DMS114 treated with DMSO at 0.1 percent for 48 hours (cell line): ENCODE results near the gene ECI1.
A peak's percentile ranks its signal among the peaks of the same experiment; 100 is the strongest.

Experiments
- DNase-seq: peaks from one replicate; lab custom pipeline; 2025; ENCODE audit not compliant: unreplicated experiment; lab: John Stamatoyannopoulos, UW

The ECI1 gene

DNA sequence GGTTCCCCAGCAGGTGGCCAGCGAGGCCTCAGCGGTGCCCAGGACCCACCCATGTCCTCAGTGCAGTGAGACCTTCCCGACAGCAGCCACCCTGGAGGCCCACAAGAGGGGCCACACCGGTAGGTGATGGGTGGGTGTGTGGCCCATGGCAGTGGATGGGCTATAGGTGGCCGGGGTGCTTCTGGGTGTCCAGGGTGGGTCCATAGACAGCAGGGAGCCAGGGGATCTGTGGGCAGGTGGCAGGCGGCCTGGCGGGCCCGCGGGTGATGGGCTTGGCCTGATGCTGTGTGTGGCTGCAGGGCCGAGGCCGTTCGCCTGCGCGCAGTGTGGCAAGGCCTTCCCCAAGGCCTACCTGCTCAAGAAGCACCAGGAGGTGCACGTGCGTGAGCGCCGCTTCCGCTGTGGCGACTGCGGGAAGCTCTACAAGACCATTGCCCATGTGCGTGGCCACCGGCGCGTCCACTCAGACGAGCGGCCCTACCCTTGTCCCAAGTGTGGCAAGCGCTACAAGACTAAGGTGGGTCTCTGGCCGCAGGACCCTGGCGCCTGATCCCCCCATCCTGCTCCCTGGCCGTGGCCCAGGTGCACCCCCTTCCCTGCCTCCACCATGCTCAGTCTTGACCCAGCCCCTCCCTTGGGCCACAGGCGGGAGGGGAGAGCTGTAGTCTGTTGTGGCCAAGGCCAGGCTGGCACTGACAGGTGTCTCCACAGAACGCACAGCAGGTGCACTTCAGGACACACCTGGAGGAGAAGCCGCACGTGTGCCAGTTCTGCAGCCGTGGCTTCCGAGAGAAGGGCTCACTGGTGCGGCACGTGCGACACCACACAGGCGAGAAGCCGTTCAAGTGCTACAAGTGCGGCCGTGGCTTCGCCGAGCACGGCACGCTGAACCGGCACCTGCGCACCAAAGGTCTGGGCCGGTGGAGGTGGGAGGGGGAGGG lies 17.2 kb downstream of the ECI1 start:
- DNase-seq: no peak

DNA sequence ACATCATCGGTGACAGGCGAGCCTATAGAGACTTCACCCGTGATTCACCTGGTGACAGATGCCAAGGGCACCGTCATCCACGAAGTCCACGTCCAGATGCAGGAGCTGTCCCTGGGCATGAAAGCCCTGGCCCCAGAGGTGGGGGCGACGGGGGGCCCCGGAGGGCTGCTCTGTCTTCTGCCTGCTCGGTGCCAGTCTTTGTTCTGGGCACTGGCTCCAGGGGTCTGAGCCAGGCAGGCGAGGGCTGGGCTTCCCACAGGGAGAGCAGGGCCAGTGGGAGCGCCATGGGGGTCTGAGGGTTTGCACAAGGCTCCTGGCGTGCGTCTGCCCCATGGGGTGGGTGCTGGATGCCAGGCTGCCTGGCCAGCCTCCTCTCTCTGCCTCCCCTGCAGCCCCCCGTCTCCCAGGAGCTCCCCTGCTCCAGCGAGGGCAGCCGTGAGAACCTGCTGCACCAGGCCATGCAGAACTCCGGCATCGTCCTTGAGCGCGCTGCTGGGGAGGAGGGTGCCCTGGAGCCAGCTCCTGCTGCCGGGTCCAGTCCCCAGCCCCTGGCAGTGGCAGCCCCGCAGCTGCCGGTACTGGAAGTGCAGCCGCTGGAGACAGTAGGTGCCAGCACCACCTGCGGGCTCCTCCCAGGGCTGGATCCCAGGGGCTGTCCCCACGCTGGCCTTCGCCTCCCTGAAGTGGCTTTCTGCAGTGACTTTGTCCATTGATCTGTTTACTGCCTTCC lies 18.2 kb downstream of the ECI1 start:
- no peak for DNase-seq

DNA sequence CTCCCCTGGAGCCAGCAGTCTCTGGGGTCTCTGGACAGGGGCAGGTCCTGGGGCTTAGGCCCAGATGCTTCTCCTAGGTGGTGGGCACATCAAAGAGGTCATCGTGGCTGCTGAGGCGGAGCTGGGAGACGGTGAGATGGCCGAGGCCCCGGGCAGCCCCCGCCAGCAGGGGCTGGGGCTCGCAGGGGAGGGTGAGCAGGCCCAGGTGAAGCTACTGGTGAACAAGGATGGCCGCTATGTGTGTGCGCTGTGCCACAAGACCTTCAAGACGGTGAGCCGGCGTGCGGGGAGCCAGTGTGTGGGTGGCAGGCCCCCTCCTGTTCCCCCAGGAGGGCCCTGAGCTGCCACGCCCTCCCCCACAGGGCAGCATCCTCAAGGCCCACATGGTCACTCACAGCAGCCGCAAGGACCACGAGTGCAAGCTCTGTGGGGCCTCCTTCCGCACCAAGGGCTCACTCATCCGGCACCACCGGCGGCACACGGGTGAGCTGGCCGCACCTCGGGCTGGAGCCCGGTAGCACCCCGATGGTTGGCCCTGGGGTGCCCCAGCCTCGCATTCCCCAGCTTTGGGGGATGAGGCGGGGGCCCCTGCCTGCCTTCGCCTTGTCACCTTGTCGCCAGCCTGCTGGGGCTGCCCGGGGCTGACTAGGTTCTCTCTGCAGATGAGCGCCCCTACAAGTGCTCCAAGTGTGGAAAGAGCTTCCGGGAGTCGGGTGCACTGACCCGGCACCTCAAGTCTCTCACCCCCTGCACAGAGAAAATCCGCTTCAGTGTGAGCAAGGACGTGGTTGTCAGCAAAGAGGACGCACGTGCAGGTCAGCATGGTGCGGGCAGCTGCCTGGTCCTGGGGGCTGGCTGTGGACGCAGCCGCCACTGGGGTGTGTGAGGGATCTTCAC lies 19.0 kb downstream of the ECI1 start:
- DNase-seq: no peak

DNA sequence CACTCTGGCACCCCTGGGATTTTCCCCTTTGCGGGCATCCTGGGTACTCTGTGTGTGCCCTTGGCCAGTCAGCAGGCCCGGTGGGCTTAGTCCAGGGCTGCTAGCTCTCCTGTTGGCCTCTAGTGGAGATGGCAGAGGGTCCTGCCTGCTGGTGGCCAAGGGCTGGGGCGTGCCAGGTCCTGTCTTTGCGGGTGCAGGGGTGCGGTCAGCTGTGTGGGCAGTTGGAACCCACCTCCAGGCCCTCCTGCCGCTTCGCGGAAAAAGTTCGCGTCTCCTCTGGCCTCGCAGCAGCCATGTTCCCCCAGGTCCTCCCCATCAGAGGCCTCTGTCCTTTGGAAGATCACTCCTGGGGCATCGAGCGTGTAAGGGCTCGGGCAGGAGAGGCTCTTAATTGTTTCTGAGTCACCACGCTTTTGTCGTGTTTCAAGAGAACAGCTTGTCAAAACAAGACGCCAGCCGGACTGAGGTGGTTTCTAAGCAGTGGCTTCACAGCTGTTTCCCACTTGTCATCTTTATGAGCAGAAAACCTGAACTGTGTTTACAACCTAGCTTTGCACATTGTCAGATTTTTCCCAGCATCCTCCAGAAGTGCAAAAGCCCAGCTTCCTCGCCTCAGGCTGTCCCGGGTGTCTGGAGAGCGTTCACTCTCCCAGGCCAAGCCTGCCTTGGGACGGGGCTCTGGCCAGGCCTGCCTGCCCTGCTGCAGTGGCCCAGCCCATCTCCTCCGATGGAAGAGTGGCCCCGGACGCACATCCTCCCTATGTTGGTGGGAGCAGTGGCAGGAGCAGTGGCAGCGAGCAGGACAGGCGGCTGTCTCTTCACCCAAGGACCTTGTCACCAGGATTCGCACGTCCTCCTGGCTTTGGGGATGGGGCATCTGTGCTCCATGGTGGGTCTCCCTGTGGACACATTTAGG lies 20.1 kb downstream of the ECI1 start:
- no peak for DNase-seq

DNA sequence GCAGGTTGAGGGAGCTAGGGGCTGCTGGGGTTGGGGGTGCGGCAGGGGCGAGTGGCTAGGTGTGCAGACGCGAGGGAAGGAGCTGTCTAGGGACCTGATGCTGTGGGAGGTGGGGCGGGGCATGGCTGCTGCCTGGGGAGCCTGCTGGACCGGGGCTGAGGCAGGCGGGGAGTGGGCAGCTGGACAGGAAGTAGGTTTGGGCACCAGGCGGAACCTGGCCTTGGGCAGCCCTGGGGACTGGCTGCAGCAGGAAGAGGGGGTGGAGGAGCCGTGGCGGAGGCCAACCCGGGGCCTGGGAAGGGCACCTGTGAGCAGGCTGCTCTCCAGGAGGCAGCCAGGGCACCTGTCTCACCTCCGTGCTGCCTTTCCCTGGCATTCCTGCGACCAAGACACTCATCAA lies 21.0 kb downstream of the ECI1 start:
- DNase-seq: no peak

DNA sequence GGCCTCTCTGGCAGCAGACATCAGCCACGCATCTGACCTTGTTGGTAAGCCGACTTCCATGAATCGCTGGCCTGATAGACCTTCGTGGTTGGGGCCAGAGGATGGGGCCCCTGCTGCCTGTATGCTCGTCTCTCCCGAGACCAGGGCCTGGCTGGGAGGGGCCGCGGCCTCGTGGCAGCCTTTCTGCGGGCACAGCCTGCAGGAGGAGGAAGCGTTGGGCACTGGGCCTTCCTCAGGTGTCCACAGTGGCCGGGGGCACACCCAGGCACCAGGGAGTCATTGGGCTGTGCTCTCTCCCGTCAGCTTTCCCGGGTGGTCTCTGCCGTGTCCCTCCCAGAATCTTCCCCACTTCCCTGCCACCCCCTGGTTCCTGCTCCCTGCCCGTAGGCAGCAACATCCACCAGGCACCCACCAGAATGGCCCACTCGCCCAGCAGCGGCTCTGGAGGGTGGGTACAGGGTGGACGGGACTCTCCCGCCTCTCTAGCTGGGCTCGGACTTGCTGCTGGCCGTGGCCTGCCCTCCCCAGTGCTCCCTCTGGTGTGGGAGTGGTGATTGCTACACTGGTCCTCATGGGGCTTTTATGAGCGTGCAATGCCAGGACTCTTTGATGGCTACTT lies 21.6 kb downstream of the ECI1 start:
- DNase-seq: no peak

DNA sequence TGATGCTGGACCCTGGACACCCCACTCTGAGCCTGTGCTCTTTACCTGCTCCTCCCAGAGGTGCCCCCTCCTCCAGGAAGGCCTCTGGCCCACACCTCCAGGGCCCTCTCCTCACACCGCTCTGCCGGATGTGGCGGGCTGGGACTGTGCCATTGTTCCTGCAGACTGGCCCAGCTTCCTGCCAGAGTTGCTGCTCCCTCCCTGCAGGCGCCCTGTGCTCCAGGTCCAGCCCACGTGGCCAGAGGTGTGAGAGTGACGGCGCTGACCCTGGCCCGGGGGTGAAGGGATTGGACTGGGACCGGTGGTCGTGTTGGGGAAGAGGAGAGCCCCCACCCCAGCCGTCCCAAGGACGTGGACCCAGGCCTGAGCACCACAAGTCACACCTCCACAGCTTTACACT lies 22.3 kb downstream of the ECI1 start:
- DNase-seq: no peak

DNA sequence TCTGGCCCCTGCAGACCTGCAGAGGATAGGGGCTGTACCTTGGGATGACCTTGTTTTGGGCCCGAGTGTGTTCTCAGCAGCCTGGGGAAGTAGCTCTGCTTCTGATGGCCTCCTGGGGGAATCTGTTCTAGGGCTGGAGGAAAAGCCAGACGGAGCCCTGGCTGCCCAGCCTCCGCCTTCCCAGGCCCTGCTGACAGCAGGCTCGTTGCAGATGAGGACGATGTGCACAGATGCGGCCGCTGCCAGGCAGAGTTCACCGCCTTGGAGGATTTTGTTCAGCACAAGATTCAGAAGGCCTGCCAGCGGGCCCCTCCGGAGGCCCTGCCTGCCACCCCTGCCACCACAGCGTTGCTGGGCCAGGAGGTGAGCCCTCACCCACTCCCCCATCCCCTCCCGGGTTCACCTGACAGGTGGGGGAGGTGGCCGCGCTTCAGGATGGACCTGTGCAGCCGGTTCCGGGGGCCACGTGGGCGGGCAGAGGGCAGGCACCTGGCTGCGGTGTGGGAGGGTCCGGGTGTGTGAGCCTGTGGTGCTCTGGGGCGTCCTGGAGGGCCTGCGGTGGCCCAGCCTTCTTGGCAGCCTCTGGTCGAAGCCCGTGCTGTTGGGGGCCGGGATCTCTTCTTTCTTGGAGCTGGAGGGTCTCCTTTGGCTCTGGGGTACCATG lies 23.1 kb downstream of the ECI1 start:
- no peak for DNase-seq

DNA sequence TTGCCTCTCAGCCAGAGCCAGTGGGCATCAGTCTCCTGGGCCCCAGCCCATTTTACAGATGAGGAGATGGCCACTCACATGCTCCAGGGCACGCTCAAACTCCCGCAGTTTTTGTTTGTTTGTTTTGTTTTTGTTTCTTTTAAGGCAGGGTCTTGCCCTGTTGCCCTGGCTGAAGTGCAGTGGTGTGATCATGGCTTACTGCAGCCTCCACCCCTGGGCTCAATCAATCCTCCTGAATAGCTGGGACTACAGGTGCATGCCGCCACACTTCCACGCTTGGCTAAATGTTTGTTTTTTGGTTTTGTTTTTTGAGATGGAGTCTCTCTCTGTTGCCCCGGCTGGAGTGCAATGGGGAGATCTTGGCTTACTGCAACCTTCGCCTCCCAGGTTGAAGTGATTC lies 24.5 kb downstream of the ECI1 start:
- DNase-seq: no peak

DNA sequence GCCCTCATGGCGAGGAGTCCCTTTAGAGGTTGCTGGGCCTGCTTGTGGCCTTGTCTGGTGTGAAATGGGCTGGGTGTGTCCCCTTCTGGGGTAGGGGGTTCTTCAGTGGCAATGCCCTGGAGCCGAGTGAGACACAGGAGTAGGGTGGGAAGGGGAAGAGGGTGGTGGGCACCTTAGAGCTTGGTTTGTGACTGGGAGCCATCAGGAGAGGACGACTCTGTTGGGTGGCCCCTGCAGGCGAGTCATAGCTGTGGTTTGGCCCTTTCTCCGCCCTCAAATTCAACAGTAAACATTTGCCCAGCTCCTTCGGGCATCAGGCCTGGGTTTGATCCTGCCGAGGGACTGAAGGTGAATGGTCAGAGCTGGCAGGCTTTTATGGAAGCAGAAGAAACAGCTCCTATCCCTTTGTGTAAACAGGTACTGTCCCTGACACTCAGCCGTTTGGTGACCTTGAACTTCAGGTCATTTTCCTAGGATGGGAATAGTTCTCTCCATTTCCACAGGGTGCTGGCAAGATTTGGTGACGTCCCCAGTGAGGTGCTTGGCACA lies 25.1 kb downstream of the ECI1 start:
- no peak for DNase-seq

DNA sequence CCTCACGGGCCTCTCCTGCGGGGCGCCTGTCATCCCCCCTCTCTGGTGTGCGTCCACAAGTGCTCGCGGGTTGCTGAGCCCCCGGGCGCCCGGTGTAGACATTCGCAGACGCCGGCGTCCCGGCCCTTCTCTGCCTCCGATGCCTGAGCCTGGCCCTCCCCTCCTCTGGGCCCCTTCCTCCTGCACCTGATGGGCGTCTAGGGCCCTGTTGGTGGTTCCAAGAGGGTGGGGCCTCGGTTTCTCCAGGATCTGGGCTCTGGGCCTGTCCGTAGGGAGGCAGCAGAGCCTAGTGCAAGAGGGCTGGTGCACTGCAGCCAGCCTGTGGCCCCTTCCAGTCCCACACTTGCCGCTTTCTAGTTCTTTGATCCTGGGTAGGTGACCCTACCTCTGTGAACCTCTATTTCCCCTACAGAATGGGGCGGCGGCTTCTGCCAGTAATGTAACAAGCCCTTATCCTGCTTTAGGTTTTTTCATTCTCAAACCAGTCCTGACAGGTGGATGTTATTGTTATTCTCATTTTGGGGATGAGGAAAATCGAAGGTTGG lies 27.4 kb downstream of the ECI1 start:
- DNase-seq: no peak

DNA sequence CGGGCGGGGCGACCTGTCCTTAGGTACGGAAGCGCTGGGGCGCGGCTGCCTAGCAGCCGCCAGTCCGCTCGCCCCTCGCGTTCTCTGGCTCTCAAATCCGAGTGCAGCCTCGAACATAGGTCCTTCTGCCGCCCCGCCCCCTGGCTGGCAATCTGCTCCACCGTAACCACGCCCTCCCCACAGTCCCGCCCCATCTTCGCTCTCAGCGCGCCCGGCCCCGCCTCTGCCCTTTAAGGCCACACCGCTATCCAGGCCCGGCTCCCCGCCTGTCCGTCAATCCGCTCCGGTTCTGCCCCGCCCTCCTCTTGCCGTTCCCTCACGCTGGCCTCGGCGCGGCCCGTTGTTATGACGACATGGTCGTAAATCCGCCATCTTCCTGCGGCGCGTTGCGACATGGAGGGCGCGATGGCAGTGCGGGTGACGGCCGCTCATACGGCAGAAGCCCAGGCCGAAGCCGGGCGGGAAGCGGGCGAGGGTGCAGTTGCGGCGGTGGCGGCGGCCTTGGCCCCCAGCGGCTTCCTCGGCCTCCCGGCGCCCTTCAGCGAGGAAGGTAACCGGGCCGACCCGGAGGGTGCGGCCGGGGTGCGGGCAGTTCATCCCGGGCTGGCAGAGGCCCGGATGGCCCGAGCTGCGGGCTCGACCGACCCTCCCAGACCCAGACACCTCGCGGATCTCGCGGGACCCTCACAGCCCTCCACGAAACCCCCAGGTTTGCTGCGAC lies 28.0 kb downstream of the ECI1 start, which contains the start of gene E4F1:
TSS of gene E4F1 (plus strand) at position 371 of the 721 bp plus-strand sequence. CDS start at position 394, 23 bp downstream.
- DNase-seq: peak; percentile 95

DNA sequence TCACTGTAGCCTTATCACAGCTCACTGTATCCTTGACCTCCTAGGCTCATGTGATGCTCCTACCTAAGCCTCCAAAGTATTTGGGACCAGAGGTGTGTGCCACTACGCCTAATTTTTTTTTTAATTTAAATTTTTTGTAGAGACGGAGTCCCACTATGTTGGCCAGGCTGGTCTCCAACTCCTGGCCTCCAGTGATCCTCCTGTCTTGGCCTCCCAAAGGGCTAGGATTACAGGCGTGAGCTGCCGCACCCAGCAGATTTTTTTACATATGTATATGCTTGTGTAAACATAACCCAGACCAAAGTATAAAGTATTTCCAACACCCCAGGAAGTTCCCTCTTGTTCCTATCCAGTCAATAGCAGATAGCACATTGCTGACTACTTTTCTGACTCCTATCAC lies 35.1 kb downstream of the ECI1 start:
- no peak for DNase-seq

DNA sequence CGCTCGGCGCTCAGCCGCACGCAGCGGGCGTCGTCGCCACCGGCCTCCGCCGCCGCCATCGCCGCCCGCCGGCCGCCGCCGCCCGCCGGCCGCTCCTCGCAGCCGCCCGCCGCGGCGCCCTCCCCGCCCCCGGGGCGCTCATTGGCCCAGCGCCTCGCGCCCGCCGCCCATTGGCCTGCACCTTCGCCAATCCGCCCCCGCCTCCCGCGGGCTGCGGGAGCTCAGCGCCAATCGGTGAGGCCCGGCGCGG lies 36.7 kb downstream of the ECI1 start, which contains the start of gene PGP:
TSS of gene PGP (minus strand) at position 122 of the 250 bp plus-strand sequence. CDS start at position 59, 63 bp downstream.
- DNase-seq: no peak

DNA sequence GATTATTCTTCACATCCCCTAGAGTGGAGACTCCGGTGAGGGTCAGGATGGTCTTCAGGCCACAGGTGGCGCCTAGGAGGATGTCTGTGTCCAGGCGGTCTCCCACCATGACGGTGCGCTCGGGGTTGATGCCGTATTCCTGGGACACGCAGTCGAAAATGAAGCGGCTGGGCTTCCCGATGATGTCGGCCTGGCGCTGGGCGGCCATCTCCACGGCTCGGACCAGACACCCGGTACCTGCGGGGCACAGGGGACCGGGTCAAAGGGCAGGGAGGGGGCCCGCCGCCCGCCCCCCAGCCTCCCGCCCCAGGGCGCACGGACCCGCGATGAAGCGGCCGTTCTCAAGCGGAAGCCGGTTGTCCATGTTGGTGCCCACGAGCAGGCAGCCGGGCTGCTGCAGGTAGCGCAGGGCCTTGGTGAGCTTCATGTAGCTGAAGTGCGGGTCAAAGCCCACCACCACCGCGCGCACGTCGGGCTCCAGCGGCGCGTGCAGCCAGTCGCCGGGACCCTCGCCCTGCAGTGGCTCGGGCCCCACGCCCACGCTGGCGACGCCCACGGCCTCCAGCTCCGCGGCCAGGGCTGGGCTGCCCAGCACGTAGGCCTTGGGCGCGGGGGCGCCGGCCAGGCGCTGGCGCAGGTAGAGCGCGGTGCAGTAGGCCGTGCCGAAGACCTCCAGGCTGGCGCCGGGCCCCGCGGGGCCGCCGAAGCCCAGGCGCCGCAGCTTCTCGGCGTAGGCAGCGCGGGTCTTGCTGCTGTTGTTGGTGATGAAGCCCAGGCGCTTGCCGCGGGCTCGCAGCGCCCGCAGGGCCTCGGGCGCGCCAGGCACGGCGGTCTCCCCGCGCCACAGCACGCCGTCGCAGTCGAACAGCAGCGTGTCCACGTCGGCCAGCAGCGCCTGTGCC lies 37.3 kb downstream of the ECI1 start:
- no peak for DNase-seq

DNA sequence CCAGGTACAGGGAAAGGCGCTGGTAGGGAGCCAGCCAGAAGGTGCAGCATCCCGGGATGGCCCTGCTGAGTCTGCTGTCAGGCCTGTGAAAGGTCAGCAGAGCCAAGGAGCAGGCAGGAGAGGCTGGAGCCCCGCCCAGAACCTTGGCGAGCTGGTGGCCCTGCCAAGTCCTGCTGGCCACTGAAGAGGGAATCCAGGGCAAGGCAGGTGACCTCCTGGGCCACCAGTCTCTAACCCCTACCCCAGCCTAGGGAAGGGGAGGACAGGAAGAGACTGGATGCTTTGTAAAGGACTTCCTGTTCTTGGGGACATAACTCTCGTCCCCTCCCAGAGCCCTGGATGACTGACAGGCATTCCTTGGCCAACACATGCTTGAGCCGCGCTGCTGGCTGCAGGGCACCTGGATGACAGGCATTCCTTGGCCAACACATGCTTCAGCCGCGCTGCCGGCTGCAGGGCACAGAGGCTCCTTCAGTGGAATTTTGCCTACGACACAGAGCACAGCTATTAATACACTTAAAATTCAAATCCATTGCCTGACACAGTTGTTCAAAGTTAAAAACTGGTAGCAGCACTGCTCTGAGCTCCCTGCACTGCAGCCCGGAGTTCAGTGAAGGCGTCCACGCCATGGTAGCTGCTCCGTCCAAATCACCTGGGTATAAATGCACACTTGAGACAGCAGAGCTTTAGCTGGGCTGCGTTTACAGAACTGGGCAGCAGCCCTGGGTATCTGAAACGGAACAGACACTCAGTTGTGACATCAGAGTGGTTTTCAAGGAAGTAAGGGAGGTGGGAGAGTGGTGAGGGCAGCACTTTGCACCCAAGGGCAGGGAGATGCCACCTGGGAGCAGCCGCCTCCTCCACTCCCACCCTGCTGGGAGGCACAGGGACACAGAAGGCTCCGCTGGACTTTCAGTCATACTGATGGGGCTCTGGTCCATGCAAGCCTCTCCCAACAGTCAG lies 38.7 kb downstream of the ECI1 start:
- DNase-seq: no peak
